ENCODE measurements around the gene SNRNP70.

The SNRNP70 gene

DNA sequence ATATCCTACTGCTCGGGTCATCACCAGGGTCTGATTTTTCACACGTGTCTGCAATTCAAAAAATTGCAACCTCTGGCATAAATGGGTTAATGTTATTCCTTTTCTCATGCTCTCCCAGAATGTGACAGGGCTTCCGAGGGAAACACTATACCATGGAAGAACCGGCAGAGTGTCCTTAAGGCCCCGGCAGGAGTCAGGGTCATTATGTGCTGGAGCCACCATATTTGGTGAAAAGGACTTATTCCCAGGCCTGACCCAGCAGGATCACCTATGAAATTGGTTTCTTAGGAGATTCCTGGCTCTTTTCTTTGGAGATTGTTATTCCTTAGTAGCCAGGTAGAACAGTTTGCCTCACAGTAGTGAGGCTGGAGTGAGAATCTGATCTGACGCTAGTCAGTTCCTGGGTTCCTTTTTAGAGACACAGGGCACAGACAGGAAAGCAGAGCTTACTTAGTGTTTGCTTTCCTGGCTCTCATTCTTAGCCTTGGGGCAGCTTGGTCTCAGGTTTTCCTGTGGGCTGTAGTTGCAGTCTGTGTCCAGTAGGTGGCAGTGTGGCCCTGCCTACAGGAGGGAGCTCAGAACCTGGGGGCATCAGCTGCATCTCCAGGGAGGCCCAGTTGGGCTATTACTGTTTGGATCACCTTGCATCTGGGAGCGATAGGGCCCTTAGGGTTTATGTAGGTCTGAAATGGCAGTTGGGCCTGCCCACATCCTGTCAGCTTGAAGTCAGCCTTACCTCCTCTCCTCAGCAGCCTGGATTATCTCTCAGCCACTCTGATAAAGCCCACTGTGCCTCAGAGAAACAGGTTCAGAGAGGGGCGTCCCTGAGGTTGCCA is 12.4 kb downstream of the SNRNP70 start:
- peak; percentile 98 for TF ChIP-seq CTCF (IDR thresholded peaks at IDR 0.05; ENCODE audit: extremely low read depth, insufficient read depth, missing control alignments)
- DNase-seq (ENCODE audit: low spot score): peak; percentile 85
- in situ Hi-C loops (cut with MboI; ENCODE audit: low pct_unique_long_range_greater_than_20kb, low sequenced_read_pairs, unreplicated experiment): no loop called here

DNA sequence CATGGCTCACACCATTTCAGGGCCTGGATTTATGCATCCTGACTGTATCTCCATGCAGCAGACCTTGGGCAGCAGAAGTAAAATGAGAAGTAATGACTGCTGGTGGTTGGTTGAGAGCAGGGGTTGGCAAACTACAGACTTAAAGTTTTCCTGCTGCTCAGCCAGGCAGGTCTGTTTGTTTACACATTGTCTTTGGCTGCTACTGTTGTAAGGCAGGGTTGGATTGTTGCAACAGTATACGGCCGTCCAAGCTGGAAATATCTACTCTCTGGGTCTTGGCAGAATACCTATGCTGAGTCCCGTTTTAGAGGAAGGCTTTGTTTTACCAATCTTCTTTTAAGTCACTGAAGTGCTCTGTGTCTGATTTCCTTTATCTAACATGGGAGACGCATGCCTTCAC is 13.5 kb downstream of the SNRNP70 start:
- no peak for TF ChIP-seq CTCF (IDR thresholded peaks at IDR 0.05; ENCODE audit: extremely low read depth, insufficient read depth, missing control alignments)
- no peak for DNase-seq (ENCODE audit: low spot score)
- in situ Hi-C loops (cut with MboI; ENCODE audit: low pct_unique_long_range_greater_than_20kb, low sequenced_read_pairs, unreplicated experiment): no loop called here

- DNase-seq (ENCODE audit: low spot score): no peak
- TF ChIP-seq CTCF (IDR thresholded peaks at IDR 0.05; ENCODE audit: extremely low read depth, insufficient read depth, missing control alignments): no peak
- in situ Hi-C loops (cut with MboI; ENCODE audit: low pct_unique_long_range_greater_than_20kb, low sequenced_read_pairs, unreplicated experiment): no loop called here
These were observed 15.9 kb downstream of the SNRNP70 start for GRCh38 chr19:49101160-49101559.

DNA sequence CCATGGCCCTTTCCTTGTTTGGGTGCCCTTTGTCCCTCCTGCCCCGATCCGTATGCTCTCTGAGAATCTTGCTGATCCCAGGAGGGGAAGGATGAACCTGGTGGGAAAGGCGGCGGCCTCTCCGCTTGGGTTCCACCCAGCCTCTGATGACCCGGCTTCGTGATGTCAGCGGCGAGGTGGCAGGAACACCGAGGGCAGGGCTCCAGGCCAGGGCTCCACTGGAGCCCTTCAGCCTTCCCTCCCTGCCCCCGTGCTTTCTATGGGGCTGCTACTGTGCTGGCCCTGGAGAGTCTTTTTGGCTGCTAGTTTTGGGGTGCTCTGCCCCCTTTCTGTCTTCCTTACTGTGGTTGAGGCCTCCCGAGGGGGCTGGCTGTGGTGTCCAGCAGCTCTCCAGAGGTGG is 17.1 kb downstream of the SNRNP70 start:
- in situ Hi-C loops (cut with MboI; ENCODE audit: low pct_unique_long_range_greater_than_20kb, low sequenced_read_pairs, unreplicated experiment): no loop called here
- DNase-seq (ENCODE audit: low spot score): no peak
- no peak for TF ChIP-seq CTCF (IDR thresholded peaks at IDR 0.05; ENCODE audit: extremely low read depth, insufficient read depth, missing control alignments)

DNA sequence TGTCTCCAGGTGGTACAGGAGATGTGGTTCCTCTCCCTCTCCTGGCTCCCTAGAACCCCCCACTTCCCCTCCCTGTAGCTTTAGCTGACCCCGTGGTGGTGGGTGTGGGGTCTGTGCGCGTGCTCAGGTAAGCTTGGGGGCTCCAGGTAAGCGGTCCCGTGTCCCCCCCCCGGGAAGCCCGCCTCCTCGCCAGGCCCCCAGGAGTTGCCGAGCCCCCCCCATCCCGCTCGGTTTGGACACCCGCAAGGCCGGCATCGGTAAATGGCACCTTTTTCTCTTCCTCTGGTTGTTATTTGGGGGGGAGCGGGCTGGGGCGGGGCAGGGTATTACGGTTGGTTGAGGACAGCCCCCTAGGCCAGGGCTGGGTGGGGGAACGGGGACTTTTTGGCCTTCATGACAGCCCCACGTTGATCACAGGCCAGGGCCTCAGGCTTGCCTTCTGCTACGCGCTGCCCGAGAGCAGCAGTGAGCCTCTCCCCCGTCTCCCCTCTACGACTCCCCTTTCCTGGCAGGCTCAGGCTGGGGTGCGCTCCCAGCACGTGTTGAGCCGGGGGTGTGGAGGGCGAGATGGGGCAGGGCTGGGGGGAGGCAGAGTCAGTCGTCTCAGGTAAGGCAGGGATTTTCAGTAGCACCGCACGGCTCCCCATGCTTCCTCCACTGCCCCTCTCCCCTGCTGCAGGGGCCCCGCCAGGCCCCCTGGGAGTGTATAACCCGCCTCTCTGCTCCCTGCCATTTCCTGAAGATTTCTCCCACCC is 18.3 kb downstream of the SNRNP70 start:
- in situ Hi-C loops (cut with MboI; ENCODE audit: low pct_unique_long_range_greater_than_20kb, low sequenced_read_pairs, unreplicated experiment): no loop called here
- DNase-seq (ENCODE audit: low spot score): no peak
- TF ChIP-seq CTCF (IDR thresholded peaks at IDR 0.05; ENCODE audit: extremely low read depth, insufficient read depth, missing control alignments): no peak

DNA sequence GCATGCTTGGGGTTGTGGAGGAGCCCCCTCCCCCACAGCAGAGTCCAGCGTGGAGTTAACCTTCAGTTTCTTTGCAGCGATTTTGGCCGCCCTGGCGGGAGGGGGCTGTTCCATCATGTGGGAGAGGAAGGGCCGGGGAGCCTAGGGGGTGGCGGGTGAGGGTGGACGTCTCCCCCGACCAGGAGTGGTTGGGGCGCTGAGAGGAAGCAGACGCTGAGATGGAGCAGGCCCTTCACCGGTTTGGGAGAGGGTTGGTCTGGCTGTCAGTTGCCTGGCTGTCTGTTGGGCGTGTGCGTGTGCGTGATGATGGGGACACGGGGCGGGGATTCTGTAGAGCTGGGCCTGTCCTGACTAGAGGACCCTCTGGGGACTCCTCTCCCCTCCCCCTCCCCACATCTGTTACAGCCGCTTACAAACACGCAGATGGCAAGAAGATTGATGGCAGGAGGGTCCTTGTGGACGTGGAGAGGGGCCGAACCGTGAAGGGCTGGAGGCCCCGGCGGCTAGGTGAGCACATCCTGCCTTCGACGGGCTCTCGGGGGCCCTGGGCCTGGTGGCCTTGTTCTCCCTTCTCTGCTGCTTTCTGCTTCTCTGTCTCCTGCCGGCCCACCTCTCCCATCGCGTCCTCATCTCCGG is 19.1 kb downstream of the SNRNP70 start:
- in situ Hi-C loops (cut with MboI; ENCODE audit: low pct_unique_long_range_greater_than_20kb, low sequenced_read_pairs, unreplicated experiment): no loop called here
- no peak for TF ChIP-seq CTCF (IDR thresholded peaks at IDR 0.05; ENCODE audit: extremely low read depth, insufficient read depth, missing control alignments)
- DNase-seq (ENCODE audit: low spot score): no peak
